ENCODE measurements around the gene LRRC18. TPM values are rescaled to one million over a fixed set of nuclear protein-coding genes. Genes with fewer than 3 reads are reported as not detected.

LRRC18 gene
- polyA plus RNA-seq, 2 of the 4 experiments (the other 2 are of a cell fraction), result not detected

DNA sequence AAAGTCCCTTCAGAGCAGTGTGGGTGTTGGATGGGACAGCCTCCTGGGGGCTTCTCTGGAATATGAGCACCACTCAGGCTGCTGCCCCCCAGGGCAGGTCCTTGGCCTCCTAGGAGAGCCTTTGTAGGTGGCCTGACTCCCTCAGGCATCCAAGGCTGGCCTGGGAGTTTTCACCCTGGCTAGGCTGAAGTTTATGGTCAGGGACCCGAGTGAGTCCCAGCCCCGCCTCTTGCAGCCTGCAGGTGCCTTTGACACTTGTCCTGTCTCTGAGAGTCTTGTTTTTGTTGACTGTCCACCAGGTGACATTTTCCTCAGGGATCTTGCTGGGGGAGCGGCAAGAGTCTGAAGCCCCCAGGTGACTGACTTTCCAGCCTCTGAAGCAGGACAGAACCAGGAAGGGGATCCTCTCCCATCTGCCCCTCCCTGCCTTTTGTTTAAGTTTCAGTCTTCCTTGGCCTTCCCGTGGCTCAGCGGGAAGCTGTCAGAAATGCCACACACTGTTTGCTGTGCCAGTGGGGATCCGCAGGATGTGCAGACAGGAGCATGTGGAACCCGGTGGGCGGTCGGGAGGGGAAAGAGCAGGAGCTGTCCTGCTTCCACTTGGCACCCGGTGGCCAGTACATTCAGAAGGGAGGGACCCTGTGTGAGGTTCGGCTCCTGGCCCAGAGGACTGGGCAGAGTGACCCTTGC, 59.5 kb downstream of the LRRC18 start:
- no peak overlapping the region for H3K4me2 ChIP-seq

DNA sequence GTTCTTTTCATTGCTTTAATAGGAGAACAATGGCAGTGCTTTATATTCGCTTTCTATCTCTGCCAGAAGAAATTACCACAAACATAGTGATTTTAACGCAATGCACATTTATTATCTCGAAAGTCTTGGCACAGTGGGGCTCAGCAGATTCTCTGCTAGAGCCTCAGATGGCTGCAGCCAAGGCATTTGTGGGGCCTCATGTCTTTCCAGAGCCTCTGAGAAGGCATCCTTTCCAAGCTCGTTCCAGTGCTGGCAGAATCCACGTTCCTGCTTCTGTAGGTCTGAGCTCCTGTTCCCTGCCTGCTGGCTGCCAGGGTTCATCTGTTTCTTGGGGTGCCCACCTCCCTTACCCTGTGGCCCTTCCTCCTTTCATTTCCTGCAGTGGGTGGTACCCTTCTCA, 60.2 kb downstream of the LRRC18 start:
- FAIRE-seq (no peak), ATAC-seq (no peak), DNase-seq (ENCODE audit: low read depth in 1 of 2, low spot score in 1 of 2) (no peak)
- Histone ChIP-seq H3K9me3 (no peaks in the 10 kb centered on the region), H3K4me3 (no peak overlapping the region), H3K4me1 (no peaks in the 10 kb centered on the region), H3K27ac (no peak overlapping the region), H3K4me2 (no peak overlapping the region)
- POLR2A ChIA-PET, result no interaction called here
- TF ChIP-seq FOXS1 (CRISPR knock-in tag; IDR thresholded peaks at IDR 0.05), result no peak
- TF ChIP-seq HOXB13 (CRISPR knock-in tag; IDR thresholded peaks at IDR 0.05; ENCODE audit: low read depth), result no peak
- TF ChIP-seq, protein P1, sequence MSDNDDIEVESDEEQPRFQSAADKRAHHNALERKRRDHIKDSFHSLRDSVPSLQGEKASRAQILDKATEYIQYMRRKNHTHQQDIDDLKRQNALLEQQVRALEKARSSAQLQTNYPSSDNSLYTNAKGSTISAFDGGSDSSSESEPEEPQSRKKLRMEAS (IDR thresholded peaks at IDR 0.05), result no peak
- TF ChIP-seq, protein P2, sequence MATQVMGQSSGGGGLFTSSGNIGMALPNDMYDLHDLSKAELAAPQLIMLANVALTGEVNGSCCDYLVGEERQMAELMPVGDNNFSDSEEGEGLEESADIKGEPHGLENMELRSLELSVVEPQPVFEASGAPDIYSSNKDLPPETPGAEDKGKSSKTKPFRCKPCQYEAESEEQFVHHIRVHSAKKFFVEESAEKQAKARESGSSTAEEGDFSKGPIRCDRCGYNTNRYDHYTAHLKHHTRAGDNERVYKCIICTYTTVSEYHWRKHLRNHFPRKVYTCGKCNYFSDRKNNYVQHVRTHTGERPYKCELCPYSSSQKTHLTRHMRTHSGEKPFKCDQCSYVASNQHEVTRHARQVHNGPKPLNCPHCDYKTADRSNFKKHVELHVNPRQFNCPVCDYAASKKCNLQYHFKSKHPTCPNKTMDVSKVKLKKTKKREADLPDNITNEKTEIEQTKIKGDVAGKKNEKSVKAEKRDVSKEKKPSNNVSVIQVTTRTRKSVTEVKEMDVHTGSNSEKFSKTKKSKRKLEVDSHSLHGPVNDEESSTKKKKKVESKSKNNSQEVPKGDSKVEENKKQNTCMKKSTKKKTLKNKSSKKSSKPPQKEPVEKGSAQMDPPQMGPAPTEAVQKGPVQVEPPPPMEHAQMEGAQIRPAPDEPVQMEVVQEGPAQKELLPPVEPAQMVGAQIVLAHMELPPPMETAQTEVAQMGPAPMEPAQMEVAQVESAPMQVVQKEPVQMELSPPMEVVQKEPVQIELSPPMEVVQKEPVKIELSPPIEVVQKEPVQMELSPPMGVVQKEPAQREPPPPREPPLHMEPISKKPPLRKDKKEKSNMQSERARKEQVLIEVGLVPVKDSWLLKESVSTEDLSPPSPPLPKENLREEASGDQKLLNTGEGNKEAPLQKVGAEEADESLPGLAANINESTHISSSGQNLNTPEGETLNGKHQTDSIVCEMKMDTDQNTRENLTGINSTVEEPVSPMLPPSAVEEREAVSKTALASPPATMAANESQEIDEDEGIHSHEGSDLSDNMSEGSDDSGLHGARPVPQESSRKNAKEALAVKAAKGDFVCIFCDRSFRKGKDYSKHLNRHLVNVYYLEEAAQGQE (IDR thresholded peaks at IDR 0.05), result no peak
- no peak for TF ChIP-seq KDM5A (IDR thresholded peaks at IDR 0.05)
- TF ChIP-seq HOXB5 (CRISPR knock-in tag; IDR thresholded peaks at IDR 0.05), result no peak
- TF ChIP-seq, protein P3, sequence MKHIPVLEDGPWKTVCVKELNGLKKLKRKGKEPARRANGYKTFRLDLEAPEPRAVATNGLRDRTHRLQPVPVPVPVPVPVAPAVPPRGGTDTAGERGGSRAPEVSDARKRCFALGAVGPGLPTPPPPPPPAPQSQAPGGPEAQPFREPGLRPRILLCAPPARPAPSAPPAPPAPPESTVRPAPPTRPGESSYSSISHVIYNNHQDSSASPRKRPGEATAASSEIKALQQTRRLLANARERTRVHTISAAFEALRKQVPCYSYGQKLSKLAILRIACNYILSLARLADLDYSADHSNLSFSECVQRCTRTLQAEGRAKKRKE (CRISPR knock-in tag; IDR thresholded peaks at IDR 0.05; ENCODE audit: low read depth), result no peak
- TF ChIP-seq, protein P4, sequence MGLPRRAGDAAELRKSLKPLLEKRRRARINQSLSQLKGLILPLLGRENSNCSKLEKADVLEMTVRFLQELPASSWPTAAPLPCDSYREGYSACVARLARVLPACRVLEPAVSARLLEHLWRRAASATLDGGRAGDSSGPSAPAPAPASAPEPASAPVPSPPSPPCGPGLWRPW (IDR thresholded peaks at IDR 0.05), result no peak
- TF ChIP-seq RAD21 (conservative IDR thresholded peaks at IDR 0.05 in 1 of 2, IDR thresholded peaks at IDR 0.05 in 1 of 2), result no peak
- TF ChIP-seq EHF (CRISPR knock-in tag; IDR thresholded peaks at IDR 0.05), result no peak
- TF ChIP-seq, protein P5, sequence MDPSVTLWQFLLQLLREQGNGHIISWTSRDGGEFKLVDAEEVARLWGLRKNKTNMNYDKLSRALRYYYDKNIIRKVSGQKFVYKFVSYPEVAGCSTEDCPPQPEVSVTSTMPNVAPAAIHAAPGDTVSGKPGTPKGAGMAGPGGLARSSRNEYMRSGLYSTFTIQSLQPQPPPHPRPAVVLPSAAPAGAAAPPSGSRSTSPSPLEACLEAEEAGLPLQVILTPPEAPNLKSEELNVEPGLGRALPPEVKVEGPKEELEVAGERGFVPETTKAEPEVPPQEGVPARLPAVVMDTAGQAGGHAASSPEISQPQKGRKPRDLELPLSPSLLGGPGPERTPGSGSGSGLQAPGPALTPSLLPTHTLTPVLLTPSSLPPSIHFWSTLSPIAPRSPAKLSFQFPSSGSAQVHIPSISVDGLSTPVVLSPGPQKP (IDR thresholded peaks at IDR 0.05; ENCODE audit: low read depth, low read length), result no peak
- no peak for TF ChIP-seq SMC3 (IDR thresholded peaks at IDR 0.05)
- no peak for TF ChIP-seq HEYL (CRISPR knock-in tag; IDR thresholded peaks at IDR 0.05)
- no peak for TF ChIP-seq EHMT2 (IDR thresholded peaks at IDR 0.05; ENCODE audit: low read depth)
- TF ChIP-seq FOSB (CRISPR knock-in tag; IDR thresholded peaks at IDR 0.05), result no peak
- TF ChIP-seq ZC3H11A (IDR thresholded peaks at IDR 0.05), result no peak
- TF ChIP-seq TFCP2L1 (CRISPR knock-in tag; IDR thresholded peaks at IDR 0.05), result no peak
- TF ChIP-seq CBX2 (IDR thresholded peaks at IDR 0.05; ENCODE audit: borderline replicate concordance, low read depth), result no peak
- TF ChIP-seq, protein P6, sequence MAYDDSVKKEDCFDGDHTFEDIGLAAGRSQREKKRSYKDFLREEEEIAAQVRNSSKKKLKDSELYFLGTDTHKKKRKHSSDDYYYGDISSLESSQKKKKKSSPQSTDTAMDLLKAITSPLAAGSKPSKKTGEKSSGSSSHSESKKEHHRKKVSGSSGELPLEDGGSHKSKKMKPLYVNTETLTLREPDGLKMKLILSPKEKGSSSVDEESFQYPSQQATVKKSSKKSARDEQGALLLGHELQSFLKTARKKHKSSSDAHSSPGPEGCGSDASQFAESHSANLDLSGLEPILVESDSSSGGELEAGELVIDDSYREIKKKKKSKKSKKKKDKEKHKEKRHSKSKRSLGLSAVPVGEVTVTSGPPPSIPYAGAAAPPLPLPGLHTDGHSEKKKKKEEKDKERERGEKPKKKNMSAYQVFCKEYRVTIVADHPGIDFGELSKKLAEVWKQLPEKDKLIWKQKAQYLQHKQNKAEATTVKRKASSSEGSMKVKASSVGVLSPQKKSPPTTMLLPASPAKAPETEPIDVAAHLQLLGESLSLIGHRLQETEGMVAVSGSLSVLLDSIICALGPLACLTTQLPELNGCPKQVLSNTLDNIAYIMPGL (CRISPR knock-in tag; IDR thresholded peaks at IDR 0.05; ENCODE audit: borderline replicate concordance), result no peak
- CTCF ChIA-PET, result interaction anchor here (1.4 kb wide), 1 partner anchor 224 kb away, joined by 4 read pairs; no protein-coding TSS in a partner anchor
- 25% methylated on average over 5 of the region's 5 CpGs for WGBS (ENCODE audit: missing lambda C conversion rate)

More for the DNA sequence above, 59.5 kb downstream of the LRRC18 start:
- Histone ChIP-seq H3K9me3 (no peaks in the 10 kb centered on the region), H3K27ac (no peak overlapping the region), H3K4me3 (no peak overlapping the region), H3K4me1 (no peaks in the 10 kb centered on the region)
- WGBS (ENCODE audit: missing lambda C conversion rate), result 15% methylated on average over 9 of the region's 11 CpGs
- TF ChIP-seq, protein P4 (IDR thresholded peaks at IDR 0.05), result no peak
- TF ChIP-seq RFX5 (IDR thresholded peaks at IDR 0.05), result no peak
- no peak for TF ChIP-seq ZC3H11A (IDR thresholded peaks at IDR 0.05)
- DNase-seq (ENCODE audit: low read depth in 1 of 2, low spot score in 1 of 2) (no peak), FAIRE-seq (no peak), ATAC-seq (no peak)
- CTCF ChIA-PET, result interaction anchor here (1.4 kb wide), 1 partner anchor 224 kb away, joined by 4 read pairs; no protein-coding TSS in a partner anchor
- POLR2A ChIA-PET, result no interaction called here
